Melanocyte of skin (primary cell): ENCODE results near the gene OR52H1. TPM values are rescaled to one million over a fixed set of nuclear protein-coding genes. Genes with fewer than 3 reads are reported as not detected.

ENCODE experiments used
- total RNA-seq, 2 donors: library from RNA; depleted of rRNA; stranded (reverse); fragments of >200 nt; gene quantifications; 2 replicates each; pipeline ENCODE4 v1.2.3, GENCODE V29; 2012

The OR52H1 gene
- total RNA-seq = under 1 TPM in 1 of 2 donors, not detected in 1; 0.69 TPM

DNA sequence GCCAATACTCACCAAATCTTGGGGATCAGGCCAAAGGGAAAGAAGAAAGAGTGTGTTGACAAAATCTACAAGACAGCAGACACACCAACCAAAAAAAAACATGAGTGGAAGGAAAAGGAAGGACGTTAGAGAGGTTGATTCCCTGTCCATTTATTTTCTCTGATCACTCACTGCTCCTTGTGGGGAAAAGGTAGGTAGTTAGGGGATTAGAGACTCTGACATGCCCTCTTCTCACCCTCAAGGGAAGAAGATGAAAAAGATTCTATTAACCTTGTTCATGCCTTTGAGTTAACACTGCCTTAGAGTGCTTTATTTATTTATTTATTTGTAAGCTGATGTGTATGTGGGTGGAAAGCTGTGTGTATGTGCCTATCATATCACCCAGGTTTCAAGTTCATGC, at the start of gene OR52H1:
OR52H1 (minus strand) TSS at position 101 of the 400 bp plus-strand sequence. CDS start 3,035 bp downstream, outside the sequence.

DNA sequence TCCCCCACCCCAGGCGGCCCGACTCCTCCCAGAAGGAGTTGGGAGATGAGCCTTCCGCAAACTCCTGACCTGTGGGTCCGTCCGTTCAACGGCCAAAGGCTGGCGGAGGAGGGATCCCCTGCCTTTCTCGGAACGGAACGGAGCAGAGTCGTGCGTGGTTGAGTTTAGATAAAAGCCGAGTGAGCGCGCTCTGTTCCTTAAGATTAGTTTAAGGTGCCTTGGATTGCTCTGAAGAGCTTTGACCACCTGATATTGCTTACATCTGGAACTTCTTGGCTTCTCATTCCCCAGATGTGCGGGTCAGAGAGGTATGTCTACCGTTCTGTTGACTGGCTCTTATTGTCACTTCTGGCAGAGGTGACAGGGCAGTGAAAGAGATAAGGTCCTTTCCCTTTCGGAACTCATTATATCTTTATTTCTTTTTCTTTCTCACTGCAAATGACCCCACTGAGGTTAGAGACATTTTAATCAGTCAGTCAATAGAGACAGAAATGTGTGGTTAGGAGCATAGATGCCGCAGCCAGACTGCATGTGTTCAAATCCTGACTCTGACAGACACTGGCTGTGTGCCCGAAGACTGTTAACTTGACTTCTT, 48.4 kb upstream of the OR52H1 start, which contains the start of gene TRIM6:
TRIM6 (plus strand) TSS at position 31 of the 595 bp plus-strand sequence; CDS start at position 292, 261 bp downstream.

GRCh38 chr11:5580577-5580976, 32.2 kb upstream of the OR52H1 start, which contains the start of gene OR52B6:
OR52B6 (plus strand) TSS chr11:5580877; CDS start chr11:5580877, 0 bp downstream.

DNA sequence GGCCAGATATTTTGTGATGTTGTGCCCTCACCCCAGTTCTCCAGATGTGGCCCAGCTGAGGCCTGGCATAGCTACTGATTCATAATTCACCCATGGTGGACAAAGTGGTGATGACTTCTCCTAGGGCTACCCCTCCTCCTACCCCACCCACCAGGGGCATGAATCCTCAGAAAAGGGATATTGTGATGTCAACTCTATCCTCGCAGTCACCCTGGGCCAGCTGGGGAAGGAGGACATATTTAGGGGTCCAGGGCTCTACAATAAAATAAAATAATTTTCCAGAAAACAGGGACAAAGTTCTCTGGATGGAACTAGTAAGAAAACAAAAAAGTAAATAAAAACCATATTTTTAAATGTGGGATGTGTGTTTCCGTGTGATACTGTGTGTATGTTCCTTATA, 31.7 kb downstream of the OR52H1 start, which contains the start of gene UBQLNL:
UBQLNL (minus strand) TSS at position 101 of the 400 bp plus-strand sequence. CDS start 258 bp downstream, outside the sequence.

GRCh38 chr11:5509803-5510202, 38.5 kb downstream of the OR52H1 start, which contains the start of gene UBQLN3:
UBQLN3 (minus strand) TSS chr11:5509957; CDS start chr11:5509558, 399 bp downstream.

Other genes with a start within 250 kb of the OR52H1 start
- not detected for gene OR51B4, start 246.6 kb downstream of the OR52H1 start, total RNA-seq
- gene OR51B2, start 224.2 kb downstream of the OR52H1 start, total RNA-seq = under 1 TPM in 1 of 2 donors, not detected in 1; 0.34 TPM
- gene OR51B5, start 205.0 kb downstream of the OR52H1 start, total RNA-seq = not detected
- not detected for gene OR51B6, start 197.0 kb downstream of the OR52H1 start, total RNA-seq
- gene OR51M1, start 164.7 kb downstream of the OR52H1 start, total RNA-seq = not detected
- not detected for gene OR51Q1, start 126.4 kb downstream of the OR52H1 start, total RNA-seq
- gene OR51I1, start 107.0 kb downstream of the OR52H1 start, total RNA-seq = under 1 TPM in 1 of 2 donors, not detected in 1; 0.34 TPM
- gene OR51I2, start 99.2 kb downstream of the OR52H1 start, total RNA-seq = not detected
- not detected for gene OR52D1, start 59.9 kb downstream of the OR52H1 start, total RNA-seq
- gene UBQLN3, start 38.6 kb downstream of the OR52H1 start, total RNA-seq = not detected
- under 1 TPM in 1 of 2 donors, not detected in 1; 0.34 TPM for gene UBQLNL, start 31.8 kb downstream of the OR52H1 start, total RNA-seq
- gene OR52B6, start 32.3 kb upstream of the OR52H1 start, total RNA-seq = not detected
- 1 to 10 TPM; 4.5 to 8.7 TPM for gene TRIM6, start 48.1 kb upstream of the OR52H1 start, total RNA-seq
- gene TRIM34, start 76.5 kb upstream of the OR52H1 start, total RNA-seq = 10 to 100 TPM; 19.3 to 26.6 TPM
- gene TRIM5, start 136.5 kb upstream of the OR52H1 start, total RNA-seq = 10 to 100 TPM; 66.8 to 72.6 TPM
- gene TRIM22, start 141.2 kb upstream of the OR52H1 start, total RNA-seq = 100 to 1,000 TPM; 117 to 188 TPM
- gene OR56B1, start 187.9 kb upstream of the OR52H1 start, total RNA-seq = not detected
- not detected for gene OR52N4, start 205.7 kb upstream of the OR52H1 start, total RNA-seq
- gene OR52N5, start 234.8 kb upstream of the OR52H1 start, total RNA-seq = not detected
- gene OR52N1, start 242.7 kb upstream of the OR52H1 start, total RNA-seq = not detected